ENCODE measurements around the gene CCM2L. TPM values are rescaled to one million over a fixed set of nuclear protein-coding genes. Genes with fewer than 3 reads are reported as not detected.

Gene CCM2L
- total and polyA plus RNA-seq, 2 of the 8 experiments (the other 6 are each of a cell fraction or from before 2014, with no cell fraction given) = 5.5 to 15.8 TPM

DNA sequence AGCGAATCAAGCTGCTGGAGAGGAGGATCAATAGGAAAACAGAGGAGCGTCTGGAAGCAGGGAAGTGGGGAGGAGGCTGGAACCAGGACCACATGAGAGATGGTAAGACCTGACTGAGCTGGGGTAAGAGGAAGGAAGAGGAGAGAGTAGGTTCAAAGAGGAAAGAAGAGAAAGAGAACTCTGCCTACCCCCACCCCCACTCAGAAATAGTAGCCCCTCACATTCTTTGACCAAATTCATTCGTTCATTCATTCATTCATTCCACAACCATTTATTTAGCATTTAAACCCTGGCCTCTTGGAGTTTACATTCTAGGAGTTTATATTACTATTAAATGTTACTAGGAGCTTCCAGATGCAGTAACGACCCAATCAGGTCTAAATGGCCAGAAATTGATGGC, 26.0 kb downstream of the CCM2L start:
- no peak for DNase-seq (ENCODE audit: low read depth in 1 of 2, low spot score in 2 of 2)
- H2AFZ ChIP-seq (ENCODE audit: low read length) = no peak overlapping the region
- FAIRE-seq = no peak
- H3K56ac ChIP-seq (replicated peaks; ENCODE audit: insufficient read length, low read depth, low read length) = no peak overlapping the region
- H2BK15ac ChIP-seq (ENCODE audit: low read length) = no peak overlapping the region
- POLR2A ChIA-PET (ENCODE audit: partially characterized antibody) = interaction anchor here (0.7 to 0.8 kb wide), 2 partner anchors 15 to 45 kb away, joined by 3 read pairs; no protein-coding TSS in a partner anchor
- H3K4me2 ChIP-seq (ENCODE audit: insufficient read depth in 1 of 2, low read depth in 2 of 2, low read length in 2 of 2) = no peak overlapping the region
- no peak overlapping the region for H2BK5ac ChIP-seq (ENCODE audit: low read depth, low read length)
- no peak overlapping the region for H2AK5ac ChIP-seq (ENCODE audit: low read depth, low read length)
- no peaks in the 10 kb centered on the region for H3K9me3 ChIP-seq (ENCODE audit: insufficient read depth in 2 of 2, low read depth in 1 of 2, low read length in 1 of 2)
- H2BK120ac ChIP-seq (replicated peaks; ENCODE audit: low read depth, low read length) = no peak overlapping the region
- no peak overlapping the region for H4K8ac ChIP-seq (ENCODE audit: extremely low read depth, insufficient read depth, low read length)
- H3K4me1 ChIP-seq (replicated peaks in 1 of 4; ENCODE audit: control insufficient read depth in 3 of 4, insufficient read depth in 4 of 4, low read length in 3 of 4) = peaks cover 0 to 8% (median 1%) of the 10 kb centered on the region in 4 experiments; a peak in 5 of 7 replicates
- H3K14ac ChIP-seq (ENCODE audit: insufficient read length) = no peak overlapping the region
- no peak overlapping the region; the same call in 1 of the 2 replicates for H3K18ac ChIP-seq (ENCODE audit: extremely low read depth, low read length)
- H3K4ac ChIP-seq (replicated peaks; ENCODE audit: insufficient read length, low read depth, low read length) = no peak overlapping the region
- H3K4me3 ChIP-seq (ENCODE audit: extremely low read depth in 1 of 4, insufficient read depth in 2 of 4, low read depth in 3 of 4, low read length in 4 of 4) = no peak overlapping the region
- H3K79me1 ChIP-seq (ENCODE audit: low read depth, low read length) = no peaks in the 10 kb centered on the region
- H2BK20ac ChIP-seq (ENCODE audit: low read length) = no peak overlapping the region
- CTCF ChIA-PET (ENCODE audit: partially characterized antibody) = interaction anchor here (1.1 to 10.4 kb wide), 11 partner anchors 10 to 213 kb away, joined by 3 to 176 read pairs (median 7); no protein-coding TSS in a partner anchor
- no peak overlapping the region for H3K27ac ChIP-seq (ENCODE audit: low read depth, low read length)
- H4K5ac ChIP-seq (ENCODE audit: insufficient read length, low read depth, low read length) = no peak overlapping the region
- no peak overlapping the region for H3K9ac ChIP-seq (replicated peaks in 1 of 4; ENCODE audit: extremely low read depth in 1 of 4, low read depth in 3 of 4, low read length in 3 of 4)
- H3K27me3 ChIP-seq (replicated peaks in 1 of 4; ENCODE audit: control insufficient read depth in 3 of 4, extremely low read depth in 1 of 4, insufficient read depth in 3 of 4, low read length in 3 of 4) = peaks cover 0 to 3% (median 0%) of the 10 kb centered on the region in 4 experiments; a peak in 1 of 7 replicates
- H3K23me2 ChIP-seq (ENCODE audit: low read depth, low read length) = peaks cover 2% of the 10 kb centered on the region; the same call in 1 of the 2 replicates
- no peaks in the 10 kb centered on the region for H4K20me1 ChIP-seq (replicated peaks in 1 of 2; ENCODE audit: control insufficient read depth in 1 of 2, insufficient read depth in 2 of 2, low read length in 2 of 2)
- no peak overlapping the region for H2BK12ac ChIP-seq (ENCODE audit: low read depth, low read length)
- H3K23ac ChIP-seq (ENCODE audit: insufficient read length) = no peak overlapping the region
- H3K36me3 ChIP-seq (ENCODE audit: control insufficient read depth in 2 of 4, insufficient read depth in 4 of 4, low read length in 3 of 4) = no peaks in the 10 kb centered on the region
- H4K91ac ChIP-seq (replicated peaks; ENCODE audit: insufficient read length, low read length) = no peak overlapping the region
- no peak for TF ChIP-seq KDM5A (IDR thresholded peaks at IDR 0.05; ENCODE audit: low read length)
- TF ChIP-seq PHF8 (conservative IDR thresholded peaks at IDR 0.05; ENCODE audit: low read depth, low read length) = no peak
- TF ChIP-seq MAX (IDR thresholded peaks at IDR 0.05) = no peak
- no peak for TF ChIP-seq ZNF274 (IDR thresholded peaks at IDR 0.05; ENCODE audit: borderline replicate concordance, extremely low read depth, low read length)
- TF ChIP-seq POU5F1 (IDR thresholded peaks at IDR 0.05; ENCODE audit: low read depth, low read length) = no peak
- no peak for TF ChIP-seq CHD1 (IDR thresholded peaks at IDR 0.05; ENCODE audit: low read depth, low read length)
- 77 to 100% methylated on average over 1 to 4 of the region's 4 CpGs for WGBS, 2 experiments (ENCODE audit: extremely low coverage in 1 of 2, insufficient coverage in 1 of 2, insufficient read length in 1 of 2, insufficient replicate concordance in 2 of 2, low coverage in 1 of 2, low lambda C conversion rate in 2 of 2, missing lambda C conversion rate in 1 of 2)
- H3K79me2 ChIP-seq (ENCODE audit: control insufficient read depth in 1 of 2, insufficient read depth in 2 of 2, low read length in 2 of 2) = no peaks in the 10 kb centered on the region
